ENCODE data around the gene ADAMTS13.
A peak's percentile ranks its signal among the peaks of the same experiment; 100 is the strongest.

ADAMTS13 gene

DNA sequence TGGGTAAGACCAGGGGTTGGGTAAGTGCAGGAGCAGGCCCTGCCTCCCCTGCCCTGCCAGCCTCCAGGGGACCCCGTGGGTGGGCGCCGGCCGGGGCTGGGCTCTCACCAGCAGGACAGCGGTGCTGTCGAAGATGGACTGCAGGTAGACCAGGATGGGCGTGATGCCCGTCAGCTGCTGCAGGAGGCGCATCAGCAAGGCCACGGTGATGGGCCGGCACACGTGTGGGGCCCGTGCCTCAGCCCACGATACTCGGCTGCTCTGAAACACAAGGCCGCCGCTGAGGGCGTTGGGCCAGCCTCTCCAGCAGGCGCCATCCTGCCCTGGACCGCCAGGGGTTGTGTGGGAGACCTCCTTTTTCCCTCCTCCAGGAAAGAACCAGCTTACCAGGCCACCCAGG is 52.7 kb downstream of the ADAMTS13 start:
- DNase-seq: no peak

DNA sequence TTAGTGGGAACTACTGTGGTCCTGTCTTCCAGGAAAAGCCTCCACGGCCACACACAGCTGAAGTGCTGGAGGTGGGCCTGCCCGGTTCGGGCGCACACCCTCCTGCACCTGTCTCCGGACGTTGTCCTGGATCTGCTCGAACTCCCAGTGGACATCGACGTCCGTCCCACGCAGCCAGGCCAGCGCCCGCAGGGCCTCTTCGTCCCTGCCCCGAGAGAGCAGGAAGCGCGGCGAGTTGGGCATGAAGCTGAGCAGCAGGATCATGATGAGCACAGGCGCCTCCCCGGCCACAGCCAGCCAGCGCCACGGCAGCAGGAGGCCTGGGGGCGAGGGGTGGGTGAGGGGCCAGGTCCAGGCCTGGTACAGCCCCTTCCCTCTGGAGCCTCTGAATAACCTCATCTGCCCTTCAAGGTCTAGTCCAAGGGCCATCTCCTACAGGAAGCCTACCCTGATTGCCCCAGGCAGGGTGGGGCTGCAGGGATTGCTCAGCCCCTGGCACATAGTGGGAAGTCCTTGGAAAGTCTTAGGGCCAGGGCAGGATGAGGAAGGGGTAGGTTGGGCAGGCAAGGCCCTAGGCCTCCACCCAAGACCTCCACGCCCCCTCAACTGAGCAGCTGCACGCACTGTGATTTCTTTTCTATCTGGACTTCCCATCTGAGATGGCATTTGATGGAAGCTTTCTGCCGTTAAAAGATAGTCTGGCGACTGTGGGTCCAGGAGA is 53.3 kb downstream of the ADAMTS13 start:
- DNase-seq: no peak

DNA sequence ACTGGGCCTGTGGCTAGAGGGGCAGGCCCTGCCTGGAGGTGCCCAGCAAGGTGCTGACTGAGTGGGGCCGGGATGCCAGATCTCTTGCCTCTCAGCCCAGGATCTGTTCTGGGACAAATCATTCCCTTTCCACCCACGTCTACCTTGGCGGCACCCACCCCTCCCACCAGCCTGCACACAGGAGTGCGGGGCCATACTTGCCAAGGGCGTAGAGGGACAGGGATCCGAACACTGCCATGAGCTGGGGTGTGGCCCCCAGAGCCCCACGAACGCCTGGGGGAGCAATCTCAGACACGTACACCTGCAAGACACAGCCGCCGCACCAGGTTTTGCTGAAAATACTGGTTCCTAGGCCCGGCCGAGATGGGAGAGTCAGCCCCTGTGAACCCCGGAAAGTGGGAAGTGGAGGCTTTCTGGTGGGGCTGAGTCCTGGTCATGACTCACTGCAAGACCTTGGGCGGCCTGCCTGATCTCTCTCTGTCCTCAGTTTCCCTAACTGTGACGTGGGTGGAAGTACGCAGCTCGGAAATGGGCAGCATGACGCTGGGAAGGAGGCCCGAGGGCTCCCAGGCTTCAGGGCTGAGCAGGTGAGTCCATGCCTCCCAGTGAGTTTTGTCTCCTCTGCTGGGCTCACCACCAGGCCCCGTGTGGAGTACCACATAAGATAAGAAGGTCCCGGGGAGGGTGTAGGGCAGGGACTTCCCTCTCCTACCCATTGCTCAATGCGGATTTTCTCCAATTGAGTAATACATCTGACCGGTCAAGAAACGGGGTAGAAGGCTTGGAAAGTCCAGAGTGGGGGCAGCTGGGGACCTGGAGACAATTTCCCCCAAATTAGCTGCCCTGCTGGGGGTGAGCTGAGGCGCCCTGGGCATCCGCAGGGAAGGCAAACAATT is 54.1 kb downstream of the ADAMTS13 start:
- no peak for DNase-seq

DNA sequence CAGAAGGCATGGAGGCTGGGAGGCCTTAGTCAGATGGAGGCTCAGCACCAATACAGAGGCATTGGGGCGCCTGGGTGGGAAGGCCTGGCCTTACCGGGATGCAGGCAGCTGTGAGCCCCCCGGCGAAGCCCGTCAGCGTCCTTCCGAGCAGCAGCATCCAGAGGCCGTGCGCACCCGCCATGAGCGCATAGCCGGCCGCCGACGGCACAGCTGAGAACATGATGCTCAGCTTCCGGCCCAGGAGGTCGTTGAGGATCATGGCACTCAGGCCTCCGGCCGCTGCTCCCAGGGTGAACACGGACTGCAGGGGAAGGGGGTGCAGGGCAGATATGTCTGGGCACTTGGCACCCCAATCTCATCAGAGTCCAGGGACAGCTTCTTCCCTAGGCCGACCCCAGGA is 54.8 kb downstream of the ADAMTS13 start:
- no peak for DNase-seq

DNA sequence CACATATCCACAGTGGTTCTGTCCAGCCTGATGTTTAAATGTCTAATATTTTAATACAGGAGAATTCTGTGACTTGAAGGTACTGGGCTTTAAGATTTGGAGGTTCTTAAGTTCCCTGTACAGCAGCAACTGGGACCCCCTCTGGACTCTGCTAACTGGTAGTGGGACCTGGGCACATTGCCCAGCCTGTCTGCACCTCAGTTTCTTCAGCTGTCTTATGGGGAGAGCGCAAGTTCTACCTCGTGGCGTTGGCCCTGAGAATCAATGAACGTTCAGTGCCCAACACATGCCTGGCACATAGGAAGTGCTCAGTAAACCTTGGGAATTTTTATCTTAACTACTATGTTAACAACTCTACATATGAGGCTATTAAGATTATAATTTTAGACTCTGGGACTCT is 55.3 kb downstream of the ADAMTS13 start:
- no peak for DNase-seq

DNA sequence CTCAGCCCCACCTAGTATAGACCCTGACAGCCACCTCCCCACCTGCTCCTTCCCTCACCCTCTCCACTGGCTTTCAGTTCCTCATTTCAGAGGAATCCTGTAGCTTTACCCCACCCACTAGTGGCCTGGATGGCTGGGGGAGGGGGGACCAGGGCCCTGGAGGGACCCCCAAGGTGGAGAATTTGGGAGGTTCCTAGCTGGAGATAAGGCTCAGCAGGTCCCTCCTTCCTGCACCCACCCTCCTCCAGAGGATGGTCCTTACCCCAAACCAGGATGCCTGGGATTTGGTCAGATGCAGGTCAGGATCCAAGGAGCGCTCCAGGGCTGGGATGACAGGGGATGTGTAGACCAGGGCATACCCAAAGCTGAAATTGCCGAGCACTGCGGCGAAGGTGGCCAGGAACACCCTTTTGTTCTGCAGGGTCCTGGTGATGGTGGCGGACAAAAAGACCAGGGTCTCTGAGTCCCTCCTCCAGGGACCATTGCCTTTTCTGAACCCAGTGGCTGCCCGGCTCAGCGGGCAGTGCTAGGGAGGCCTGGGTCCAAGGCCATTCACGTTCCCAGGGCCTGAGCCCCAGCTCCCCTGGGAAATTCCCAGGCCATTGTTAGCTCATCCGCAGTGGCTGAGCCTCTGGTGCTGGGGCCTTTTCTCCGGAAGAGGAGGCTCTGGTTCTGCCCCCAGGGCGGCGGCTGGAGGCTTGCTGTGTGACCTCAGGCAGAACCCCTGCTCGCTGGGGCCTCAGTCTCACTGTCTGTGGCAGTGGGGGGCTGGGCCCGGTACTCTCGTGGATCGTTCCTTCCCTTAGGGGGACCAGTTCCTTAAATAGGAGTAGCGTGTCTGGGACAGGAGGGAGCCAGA is 56.1 kb downstream of the ADAMTS13 start:
- DNase-seq: no peak

DNA sequence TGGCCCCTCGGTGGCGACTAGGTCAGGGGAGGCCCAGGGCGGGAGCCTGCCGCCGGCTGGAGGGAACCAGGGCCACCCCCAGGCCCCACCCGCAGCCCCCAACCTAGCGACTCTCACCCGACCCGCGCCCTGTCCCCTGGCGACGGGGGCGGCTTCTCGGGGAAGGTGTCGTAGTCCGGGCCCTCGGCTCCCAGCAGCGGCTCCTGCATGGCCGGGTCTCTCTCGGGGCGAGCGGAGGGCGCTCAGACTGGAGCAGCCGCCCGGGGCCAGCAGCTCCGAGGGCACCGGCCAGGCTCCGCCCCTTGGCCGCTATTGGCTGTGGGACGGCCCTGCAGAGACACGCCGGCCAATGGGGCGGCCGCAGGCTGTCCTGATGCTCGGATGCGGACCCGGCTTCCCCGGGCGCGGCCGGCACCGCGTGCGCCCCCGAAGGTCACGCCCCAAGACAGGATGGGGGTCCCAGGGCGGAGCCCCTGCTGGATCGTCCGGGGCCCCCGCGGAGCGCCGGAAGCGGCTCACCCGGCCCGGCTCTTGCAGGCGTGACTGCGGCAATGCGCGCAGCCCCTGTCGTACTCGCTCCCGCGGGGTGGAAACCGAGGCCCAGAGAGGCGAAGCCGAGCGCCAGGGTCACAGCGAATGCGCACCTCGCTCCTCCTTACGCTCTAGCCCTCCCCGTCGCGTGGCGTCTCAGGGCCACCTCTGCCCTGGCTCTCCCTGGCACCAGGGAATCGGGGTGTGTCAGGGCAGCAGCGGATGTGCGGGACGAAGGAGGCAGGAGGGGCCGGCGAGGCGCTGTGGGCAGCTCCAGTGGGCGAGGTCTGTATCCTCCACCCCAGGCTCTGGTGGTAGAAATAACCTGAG is 56.9 kb downstream of the ADAMTS13 start, which contains the start of gene SLC2A6:
TSS of gene SLC2A6 (minus strand) at position 249 of the 861 bp plus-strand sequence. CDS start at position 209, 40 bp downstream.
- peak; percentile 74 for DNase-seq

DNA sequence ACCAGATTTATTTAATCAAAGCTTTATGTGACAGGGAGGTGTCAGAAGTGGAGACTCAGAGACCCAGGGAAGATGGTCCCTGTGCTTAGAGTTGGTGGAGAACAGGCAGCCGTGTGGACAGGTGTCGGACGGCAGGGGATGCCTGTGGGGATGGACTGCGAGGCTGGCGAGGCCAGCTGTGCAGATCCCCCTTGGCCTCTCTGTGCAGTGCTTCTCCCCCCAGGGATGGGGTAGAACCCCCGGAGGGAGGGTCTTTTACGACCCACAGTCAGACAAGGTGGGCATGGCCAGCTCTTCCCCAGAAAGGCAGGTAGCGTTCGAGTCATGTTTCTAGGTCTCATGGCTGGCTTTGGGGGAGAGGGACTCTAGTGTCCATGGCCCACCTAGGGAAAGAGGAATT is 61.4 kb downstream of the ADAMTS13 start:
- DNase-seq: no peak

DNA sequence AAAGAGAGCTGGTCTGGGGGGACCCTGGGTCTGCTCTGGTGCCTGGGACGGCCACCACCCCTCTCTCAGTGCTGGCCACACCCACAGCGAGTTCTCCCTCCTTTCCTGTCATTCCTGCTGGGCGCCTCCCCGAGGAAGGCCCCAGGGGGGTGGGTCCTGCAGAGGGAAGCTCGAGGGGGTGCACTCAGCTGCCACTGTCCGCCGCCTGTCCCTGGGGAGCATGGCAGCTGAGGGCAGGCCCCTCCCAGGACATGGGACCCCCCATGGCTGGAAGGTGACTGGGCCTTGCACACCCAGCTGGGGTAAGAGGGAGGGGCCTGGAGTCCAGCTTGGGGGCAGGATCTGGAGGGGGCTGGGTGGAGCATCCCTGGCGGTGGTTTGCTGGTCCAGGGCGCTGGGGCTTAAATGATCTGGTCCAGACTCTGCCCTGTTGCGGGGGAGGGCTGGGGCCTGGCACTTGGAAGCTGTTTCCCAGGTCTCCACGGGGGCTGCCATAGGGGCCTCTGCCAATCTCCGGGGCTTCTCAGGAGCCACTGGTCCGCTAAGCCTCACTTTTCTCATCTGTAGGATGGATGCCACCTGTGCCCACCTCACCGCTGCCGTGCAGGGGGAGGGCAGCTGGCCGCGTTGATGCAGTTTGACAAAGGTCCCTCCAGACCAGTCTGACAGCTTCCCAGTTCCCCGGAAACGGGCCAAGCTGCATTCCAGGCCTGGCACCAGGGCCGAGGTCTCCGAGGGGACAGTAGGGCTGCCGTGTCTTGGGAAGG is 62.7 kb downstream of the ADAMTS13 start:
- no peak for DNase-seq

DNA sequence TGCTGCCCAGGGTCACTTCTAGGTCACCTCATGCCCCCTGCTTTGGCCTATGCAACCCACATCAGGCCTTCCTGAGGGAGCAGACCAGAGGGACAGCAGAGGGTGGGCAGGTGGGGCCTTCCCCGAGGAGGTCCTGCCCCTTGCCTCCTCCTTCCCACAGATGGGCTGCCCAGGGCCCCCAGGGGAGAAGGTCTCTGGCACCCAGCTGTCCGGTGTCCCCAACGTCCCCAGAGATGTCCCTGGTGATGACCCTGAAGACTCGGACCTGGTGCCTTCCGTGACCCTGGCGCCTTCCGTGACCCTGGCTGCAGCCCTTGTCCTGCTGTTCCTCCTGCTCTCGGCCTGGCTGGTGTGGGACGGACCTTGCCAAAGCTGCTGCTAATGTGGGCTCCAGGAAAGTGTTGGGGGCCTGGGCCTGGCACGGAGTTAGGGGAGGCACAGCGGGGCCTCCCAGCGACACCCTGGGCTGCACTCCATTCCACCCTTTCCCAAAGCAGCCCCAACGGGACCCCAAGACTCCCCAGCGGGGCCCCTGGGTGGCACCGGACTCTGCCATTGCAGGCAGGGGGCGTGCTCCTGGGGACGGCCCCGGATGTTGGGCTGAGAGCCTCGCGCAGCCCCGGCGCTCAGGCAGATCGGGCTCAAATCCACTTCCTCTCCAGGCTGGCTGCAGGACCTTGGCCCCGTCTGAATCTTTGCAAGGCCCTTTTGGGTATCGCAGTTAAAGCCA is 63.5 kb downstream of the ADAMTS13 start:
- no peak for DNase-seq

DNA sequence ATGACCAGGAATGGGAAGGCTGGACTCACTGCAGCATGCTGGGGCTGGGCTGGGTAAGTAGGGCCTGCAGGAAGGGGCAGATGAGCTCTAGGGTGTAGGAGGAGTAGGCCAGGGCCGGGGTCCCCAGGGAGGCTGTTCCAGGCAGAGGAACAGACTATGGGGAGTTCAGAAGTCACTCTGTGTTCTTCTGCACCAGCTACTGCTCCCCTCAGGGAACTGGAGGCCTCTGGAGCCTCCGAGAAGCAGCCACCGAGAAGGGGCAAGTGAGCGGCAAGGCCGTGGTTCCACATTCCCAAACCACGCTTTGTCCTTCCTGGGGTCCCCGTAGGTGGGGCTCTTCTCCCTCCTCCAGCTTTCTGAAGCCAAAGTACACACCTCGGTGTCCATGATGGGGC is 65.2 kb downstream of the ADAMTS13 start:
- no peak for DNase-seq

DNA sequence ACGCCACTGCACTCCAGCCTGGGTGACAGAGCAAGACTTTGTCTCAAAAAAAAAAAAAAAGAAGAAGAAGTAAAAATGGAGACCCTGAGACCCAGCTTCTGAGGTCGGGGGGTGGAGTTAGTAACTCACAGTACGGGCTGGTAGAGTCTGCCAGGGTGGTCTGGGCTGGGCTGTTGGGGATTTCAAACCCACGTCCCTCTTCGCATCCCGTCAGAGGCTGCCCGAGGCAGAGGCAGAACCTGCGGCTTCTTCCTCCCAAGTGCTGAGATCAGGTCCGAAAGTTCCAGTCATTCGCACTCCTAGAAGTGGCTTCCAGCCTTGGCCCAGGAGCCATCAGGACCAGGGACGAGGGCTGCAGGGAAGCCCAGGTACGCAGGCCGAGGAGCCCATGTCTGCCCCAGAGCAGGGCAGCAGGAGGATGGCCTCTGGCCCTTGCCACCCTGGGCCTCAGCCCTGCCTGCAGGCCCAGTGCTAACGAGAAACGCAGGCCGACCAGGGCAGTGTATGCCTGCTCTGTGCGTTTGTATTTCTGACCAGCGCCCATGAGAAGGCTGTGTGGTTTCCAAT is 66.6 kb downstream of the ADAMTS13 start:
- DNase-seq: no peak

DNA sequence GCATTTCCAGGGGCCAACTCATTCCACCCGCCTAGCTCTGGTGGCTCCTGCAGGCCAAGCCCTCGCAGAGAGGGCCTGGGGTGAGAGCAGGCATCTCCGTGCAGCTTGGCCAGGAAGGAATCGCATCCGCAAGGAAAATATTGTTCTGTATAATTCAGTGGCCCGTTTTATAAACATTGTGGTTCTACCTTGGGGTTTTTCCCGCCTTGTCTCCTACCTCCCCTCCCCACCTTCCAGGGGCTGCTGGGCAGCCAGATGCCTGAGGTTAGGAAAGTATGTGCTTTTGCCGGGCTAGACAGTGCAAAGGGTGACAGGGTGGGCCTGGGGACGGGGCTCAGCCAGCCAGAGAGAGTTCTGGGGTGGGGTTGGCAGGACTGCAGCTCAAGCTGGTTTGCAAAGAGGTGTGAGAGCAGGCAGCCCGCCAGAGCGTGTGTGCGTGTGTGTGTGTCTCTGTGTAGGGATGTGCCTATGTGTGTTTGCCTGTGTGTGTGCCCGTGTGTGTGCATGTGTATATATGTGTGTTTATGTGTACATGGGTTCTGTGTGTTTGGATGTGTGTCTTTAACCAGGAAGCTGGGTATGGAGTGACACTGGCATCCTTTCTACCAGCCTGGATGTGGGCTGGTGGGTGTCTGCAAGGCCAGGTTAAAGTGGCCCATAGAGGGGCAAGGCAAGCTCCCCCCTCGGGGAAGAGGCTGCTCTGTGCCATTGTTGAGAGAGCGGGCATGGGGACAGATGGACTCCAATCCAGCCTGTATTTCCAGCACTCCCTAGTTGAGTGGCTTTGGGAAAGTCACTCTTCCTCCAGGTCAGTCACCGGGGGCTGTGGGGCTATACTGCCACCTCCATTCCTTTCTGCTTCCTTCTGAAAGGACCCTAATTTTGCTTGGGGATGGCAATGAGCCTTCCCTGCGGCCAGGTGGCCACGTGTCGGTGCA is 67.4 kb downstream of the ADAMTS13 start:
- no peak for DNase-seq

DNA sequence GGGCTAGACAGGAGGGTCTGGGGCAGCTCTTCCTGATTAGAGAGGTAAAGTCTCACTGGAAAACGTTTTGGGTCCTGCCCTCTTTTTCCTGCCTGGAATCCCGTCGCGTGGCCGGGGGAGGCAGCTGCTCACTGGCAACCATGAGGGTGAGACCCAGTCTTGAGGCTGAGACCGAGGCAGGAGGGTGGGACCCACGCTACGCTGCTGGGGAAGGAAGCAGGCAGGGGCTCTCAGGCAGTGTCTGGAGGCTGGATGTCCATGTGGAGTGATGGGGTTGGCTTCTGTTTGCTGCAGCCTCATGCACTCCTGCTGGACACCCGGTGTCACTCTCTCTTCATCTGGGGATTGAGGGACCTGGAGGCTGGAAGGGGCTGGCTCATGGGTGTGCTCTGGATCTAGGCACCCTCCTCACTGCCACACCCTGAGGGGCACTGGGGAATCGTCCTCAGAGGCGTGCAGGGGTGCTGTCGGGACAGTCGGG is 68.1 kb downstream of the ADAMTS13 start:
- DNase-seq: no peak

DNA sequence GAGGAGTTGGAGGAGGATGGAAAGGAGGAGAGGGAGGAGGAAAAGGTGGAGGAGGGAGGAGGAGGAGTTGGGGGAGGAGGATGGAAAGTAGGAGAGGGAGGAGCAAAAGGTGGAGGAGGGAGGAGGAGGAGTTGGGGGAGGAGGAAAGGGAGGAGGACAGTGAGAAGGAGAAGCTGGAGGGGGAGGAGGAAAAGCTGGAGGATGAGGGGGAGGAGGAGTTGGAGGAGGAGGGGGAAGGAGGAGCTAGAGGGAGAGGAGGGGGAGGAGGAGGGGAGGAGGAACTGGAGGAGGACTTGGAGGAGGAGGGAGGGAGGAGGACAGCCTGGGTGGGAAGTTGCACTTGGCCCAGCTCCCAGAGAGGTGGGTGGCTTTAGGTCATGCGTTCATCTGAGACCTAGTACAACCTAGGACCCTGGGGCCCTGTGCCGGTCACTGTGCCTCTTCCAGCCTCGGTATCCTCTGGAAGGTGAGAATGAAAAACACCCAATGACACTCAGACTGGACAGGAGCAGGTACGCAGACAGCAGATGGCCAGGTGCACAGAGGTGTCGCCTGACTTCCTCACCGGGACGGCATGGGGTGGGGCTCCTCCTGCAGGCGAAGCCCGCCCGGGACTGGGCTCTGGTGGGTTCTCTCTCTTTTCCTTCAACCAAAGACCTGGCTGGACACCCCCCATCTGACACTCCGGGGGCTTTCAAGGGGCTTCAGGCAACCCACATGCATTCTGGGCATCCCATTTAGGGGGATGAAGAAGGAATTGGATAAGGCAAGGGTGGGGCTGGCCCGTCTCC is 68.9 kb downstream of the ADAMTS13 start:
- DNase-seq: no peak

DNA sequence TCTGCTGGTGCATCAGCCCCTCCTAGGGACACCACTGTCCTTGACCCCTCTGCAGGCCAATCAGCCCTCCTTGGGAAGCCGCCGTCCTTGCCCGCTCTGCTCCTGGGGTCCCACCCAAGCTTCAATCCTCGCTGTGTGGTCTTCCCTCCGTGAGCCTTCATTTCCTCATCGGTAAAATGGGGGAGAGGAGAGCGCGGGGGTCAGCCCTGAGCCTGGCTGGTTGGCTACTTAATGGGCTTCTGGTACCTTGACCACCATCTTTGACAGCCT is 69.4 kb downstream of the ADAMTS13 start:
- no peak for DNase-seq

DNA sequence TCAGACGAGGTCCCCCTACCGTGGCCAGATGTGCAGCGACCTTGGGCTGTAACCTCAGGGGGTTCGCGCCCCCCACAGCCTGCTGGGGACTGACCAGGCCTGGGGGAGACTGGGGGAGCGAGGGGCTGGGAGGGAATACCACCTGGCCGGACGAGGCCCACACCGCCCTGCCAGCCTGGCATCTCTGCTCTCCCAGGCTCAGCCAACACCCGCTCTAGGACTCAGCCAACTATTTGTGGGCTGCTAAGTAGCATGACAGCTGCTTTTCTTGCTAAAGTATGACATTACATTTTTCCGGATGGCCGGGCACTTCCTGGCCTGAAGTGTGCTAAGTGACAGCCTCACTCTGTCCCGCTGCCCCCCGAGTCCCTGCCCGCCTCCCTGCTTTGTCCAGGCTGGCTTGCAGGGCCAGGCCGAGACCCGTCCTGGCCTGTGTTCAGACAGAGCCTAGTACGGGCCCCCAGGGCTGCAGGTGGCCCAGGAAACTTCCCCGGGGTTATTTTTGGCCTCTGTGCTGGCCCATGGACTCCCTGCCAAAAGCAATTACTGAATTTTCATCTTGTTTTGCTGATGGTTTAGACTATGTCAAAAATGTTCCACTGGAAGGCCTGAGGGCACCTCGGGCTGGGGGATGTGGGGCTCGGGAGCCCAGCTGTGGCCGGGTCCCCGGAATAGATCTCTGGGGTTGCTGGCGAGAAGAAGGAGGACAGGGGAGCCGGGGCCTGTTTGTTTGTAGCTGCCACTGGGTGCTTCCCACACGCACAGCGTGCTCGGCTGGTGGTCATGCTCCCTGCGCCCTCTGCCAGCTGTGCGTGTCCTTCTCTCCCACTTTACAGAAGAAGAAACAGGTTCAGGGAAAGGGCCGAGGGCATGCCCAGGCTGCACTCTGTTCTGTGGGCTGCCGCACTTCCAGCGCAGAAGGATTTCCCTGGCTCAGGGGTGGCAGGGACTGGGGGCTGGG is 70.2 kb downstream of the ADAMTS13 start:
- no peak for DNase-seq
